Measurements from ENCODE around the gene CDC42SE2.

The CDC42SE2 gene

DNA sequence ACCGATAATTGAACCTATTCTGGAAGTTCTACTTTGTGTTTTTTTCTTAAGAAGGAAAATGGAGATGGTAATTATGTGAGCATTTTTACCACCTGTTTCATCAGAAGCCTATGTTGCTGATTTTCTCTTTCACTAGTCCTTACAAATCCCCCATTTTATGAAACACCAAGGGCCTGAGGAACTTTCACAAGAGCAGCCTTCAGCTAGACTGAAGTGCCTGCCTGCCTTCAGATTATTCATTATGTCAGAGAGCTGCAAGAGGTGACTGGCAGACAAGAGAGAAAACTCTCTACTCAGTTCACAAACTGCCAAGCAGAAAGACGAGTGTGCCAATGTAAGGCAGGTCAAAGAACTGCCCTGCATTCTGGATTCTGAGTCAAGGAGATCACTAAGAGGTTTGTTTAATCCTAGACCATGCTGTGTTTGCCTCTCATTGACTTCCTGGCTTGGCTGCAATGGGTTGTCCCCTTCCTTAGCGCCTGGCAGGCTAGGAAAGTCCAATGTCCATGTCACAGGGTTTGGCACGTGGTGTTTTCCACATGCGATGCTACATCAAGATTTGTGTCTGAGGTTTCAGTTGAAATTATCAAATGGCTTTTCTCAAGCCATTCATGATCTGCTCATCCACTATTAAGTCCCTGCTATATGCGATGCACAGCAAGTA lies 143.3 kb downstream of the CDC42SE2 start:
- H3K4me3 ChIP-seq (ENCODE audit: low read depth, low read length, poor library complexity, severe bottlenecking) = no peak overlapping the region
- H3K9me2 ChIP-seq (ENCODE audit: low read depth, low read length) = no peaks in the 10 kb centered on the region
- no peaks in the 10 kb centered on the region for H3F3A ChIP-seq (ENCODE audit: insufficient read depth, low read length)
- peaks cover 72% of the 10 kb centered on the region for H3K36me3 ChIP-seq (ENCODE audit: insufficient read depth, low read length)
- no peaks in the 10 kb centered on the region for H4K20me1 ChIP-seq (ENCODE audit: insufficient read depth, low read length)
- H3K9ac ChIP-seq (ENCODE audit: low read length) = no peak overlapping the region
- no peak overlapping the region for H3K4me2 ChIP-seq (ENCODE audit: low read length)
- no peaks in the 10 kb centered on the region for H3K4me1 ChIP-seq (ENCODE audit: insufficient read depth, low read length, severe bottlenecking)
- no peaks in the 10 kb centered on the region for H3K79me2 ChIP-seq (ENCODE audit: insufficient read depth, low read length)
- H2AFZ ChIP-seq (ENCODE audit: low read length) = no peak overlapping the region
- H3K9me3 ChIP-seq (ENCODE audit: low read length) = peaks cover 13% of the 10 kb centered on the region
- H3K27me3 ChIP-seq (ENCODE audit: insufficient read depth, low read length) = no peaks in the 10 kb centered on the region
- no peak overlapping the region for H3K27ac ChIP-seq (ENCODE audit: low read depth, low read length, poor library complexity, severe bottlenecking)
- no peak for TF ChIP-seq EZH2 (IDR thresholded peaks at IDR 0.05; ENCODE audit: borderline replicate concordance, low read length)
- TF ChIP-seq, protein P1, sequence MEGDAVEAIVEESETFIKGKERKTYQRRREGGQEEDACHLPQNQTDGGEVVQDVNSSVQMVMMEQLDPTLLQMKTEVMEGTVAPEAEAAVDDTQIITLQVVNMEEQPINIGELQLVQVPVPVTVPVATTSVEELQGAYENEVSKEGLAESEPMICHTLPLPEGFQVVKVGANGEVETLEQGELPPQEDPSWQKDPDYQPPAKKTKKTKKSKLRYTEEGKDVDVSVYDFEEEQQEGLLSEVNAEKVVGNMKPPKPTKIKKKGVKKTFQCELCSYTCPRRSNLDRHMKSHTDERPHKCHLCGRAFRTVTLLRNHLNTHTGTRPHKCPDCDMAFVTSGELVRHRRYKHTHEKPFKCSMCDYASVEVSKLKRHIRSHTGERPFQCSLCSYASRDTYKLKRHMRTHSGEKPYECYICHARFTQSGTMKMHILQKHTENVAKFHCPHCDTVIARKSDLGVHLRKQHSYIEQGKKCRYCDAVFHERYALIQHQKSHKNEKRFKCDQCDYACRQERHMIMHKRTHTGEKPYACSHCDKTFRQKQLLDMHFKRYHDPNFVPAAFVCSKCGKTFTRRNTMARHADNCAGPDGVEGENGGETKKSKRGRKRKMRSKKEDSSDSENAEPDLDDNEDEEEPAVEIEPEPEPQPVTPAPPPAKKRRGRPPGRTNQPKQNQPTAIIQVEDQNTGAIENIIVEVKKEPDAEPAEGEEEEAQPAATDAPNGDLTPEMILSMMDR (IDR thresholded peaks at IDR 0.05; ENCODE audit: low read length) = no peak

DNA sequence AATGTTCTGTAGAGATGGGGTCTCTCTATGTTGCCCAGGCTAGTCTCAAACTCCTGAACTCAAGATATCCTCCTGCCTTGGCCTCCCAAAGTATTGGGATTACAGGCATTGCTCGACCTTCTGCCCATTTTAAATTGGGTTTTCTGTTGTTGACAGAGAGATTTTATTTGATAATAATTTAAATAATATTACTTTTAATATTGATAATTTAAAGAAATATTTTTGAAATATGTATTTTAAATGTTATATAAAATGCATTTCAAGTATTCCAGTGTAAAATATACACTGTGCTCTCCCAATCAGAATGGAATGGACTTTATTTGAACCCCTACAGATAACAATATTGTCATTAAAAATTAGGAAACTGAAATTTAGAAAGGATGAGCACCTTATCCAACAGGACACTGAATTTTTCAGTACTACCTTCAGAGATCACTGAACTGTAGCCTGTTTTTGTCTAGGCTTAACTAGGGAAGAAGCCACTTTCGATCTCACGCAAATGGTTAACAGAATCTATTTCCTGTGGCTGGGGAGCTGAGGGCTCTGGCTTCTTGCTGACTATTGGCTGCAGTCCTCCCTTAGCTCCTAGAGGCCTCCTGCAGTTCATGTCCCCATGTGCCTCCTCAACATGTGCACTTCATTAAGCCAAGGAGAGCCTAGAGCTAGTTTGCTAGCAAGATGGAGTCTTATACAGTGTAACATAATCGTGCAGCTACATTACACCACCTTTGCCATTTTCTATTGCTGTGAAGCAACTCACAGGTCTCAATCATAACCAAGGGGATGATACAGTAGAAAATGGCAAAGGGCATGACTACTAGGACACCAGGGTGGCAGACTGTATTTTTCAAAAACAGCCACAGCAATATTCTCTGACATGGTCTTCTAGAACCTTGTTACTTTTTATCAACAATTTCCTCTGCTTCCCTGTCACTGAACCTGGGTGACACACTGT lies 150.0 kb downstream of the CDC42SE2 start:
- no peaks in the 10 kb centered on the region for H3K9me3 ChIP-seq (ENCODE audit: low read length)
- no peak overlapping the region for H3K27ac ChIP-seq (ENCODE audit: low read depth, low read length, poor library complexity, severe bottlenecking)
- H3K4me1 ChIP-seq (ENCODE audit: insufficient read depth, low read length, severe bottlenecking) = peaks cover 15% of the 10 kb centered on the region
- no peaks in the 10 kb centered on the region for H4K20me1 ChIP-seq (ENCODE audit: insufficient read depth, low read length)
- TF ChIP-seq EZH2 (IDR thresholded peaks at IDR 0.05; ENCODE audit: borderline replicate concordance, low read length) = no peak
- TF ChIP-seq, protein P1 (IDR thresholded peaks at IDR 0.05; ENCODE audit: low read length) = no peak
- H3K27me3 ChIP-seq (ENCODE audit: insufficient read depth, low read length) = no peaks in the 10 kb centered on the region
- H3K9me2 ChIP-seq (ENCODE audit: low read depth, low read length) = no peaks in the 10 kb centered on the region
- no peak overlapping the region for H3K4me3 ChIP-seq (ENCODE audit: low read depth, low read length, poor library complexity, severe bottlenecking)
- no peak overlapping the region for H3K9ac ChIP-seq (ENCODE audit: low read length)
- H3K79me2 ChIP-seq (ENCODE audit: insufficient read depth, low read length) = no peaks in the 10 kb centered on the region
- H3K4me2 ChIP-seq (ENCODE audit: low read length) = no peak overlapping the region
- no peaks in the 10 kb centered on the region; the same call in 1 of the 2 replicates for H3F3A ChIP-seq (ENCODE audit: insufficient read depth, low read length)
- peaks cover 36% of the 10 kb centered on the region for H3K36me3 ChIP-seq (ENCODE audit: insufficient read depth, low read length)
- no peak overlapping the region for H2AFZ ChIP-seq (ENCODE audit: low read length)

DNA sequence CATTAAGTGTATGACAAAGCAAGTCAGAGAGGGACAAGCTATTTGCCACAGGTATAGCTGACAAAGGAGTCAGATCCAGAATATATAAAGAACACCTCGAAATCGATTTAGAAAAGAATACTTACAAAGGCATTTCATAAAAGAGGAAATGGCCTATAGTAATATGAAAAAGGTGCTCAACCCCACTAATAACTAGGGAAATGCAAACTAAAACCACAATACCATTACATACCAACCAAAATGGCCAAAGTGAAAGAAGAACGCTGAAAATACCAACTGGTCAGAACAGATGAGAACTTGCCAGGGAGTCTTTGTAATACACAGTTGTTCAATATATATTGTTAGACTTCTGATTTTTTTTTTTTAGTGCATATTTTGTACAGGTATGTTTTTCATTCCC lies 152.9 kb downstream of the CDC42SE2 start:
- H3K27me3 ChIP-seq (ENCODE audit: insufficient read depth, low read length) = no peaks in the 10 kb centered on the region
- no peak overlapping the region for H3K9ac ChIP-seq (ENCODE audit: low read length)
- H3K4me3 ChIP-seq (ENCODE audit: low read depth, low read length, poor library complexity, severe bottlenecking) = no peak overlapping the region
- no peak overlapping the region for H3K27ac ChIP-seq (ENCODE audit: low read depth, low read length, poor library complexity, severe bottlenecking)
- no peaks in the 10 kb centered on the region for H3K79me2 ChIP-seq (ENCODE audit: insufficient read depth, low read length)
- no peaks in the 10 kb centered on the region for H3K9me2 ChIP-seq (ENCODE audit: low read depth, low read length)
- peaks cover 38% of the 10 kb centered on the region for H3K36me3 ChIP-seq (ENCODE audit: insufficient read depth, low read length)
- H4K20me1 ChIP-seq (ENCODE audit: insufficient read depth, low read length) = no peaks in the 10 kb centered on the region
- no peak overlapping the region for H3K4me2 ChIP-seq (ENCODE audit: low read length)
- H3F3A ChIP-seq (ENCODE audit: insufficient read depth, low read length) = no peaks in the 10 kb centered on the region; the same call in 1 of the 2 replicates
- no peak overlapping the region for H2AFZ ChIP-seq (ENCODE audit: low read length)
- no peaks in the 10 kb centered on the region for H3K9me3 ChIP-seq (ENCODE audit: low read length)
- TF ChIP-seq EZH2 (IDR thresholded peaks at IDR 0.05; ENCODE audit: borderline replicate concordance, low read length) = no peak
- TF ChIP-seq, protein P1 (IDR thresholded peaks at IDR 0.05; ENCODE audit: low read length) = no peak
- peaks cover 15% of the 10 kb centered on the region for H3K4me1 ChIP-seq (ENCODE audit: insufficient read depth, low read length, severe bottlenecking)

Data from OCI-LY1 (cell line).